Calu3 (cell line): Measurements from ENCODE around the gene FAM229A. TPM values are rescaled to one million over a fixed set of nuclear protein-coding genes. Genes with fewer than 3 reads are reported as not detected.

Experiments used
- BruUV-seq: library from RNA; stranded (reverse); fragments of 400-500 nt; replicated peaks from 2 replicates; lab custom pipeline; 2021; lab: Mats Ljungman, UMichigan
- CTCF ChIA-PET: fragments of 300-600 bp; sonication (Branson Sonifier 250); formaldehyde crosslinking; loops from one replicate; lab custom pipeline; 2022; ENCODE audit warnings: antibody characterized with exemption; lab: Charles Lee
- DNase-seq: peaks from one replicate; pipeline ENCODE4 v3.0.0; 2022
- H3K27ac Mint-ChIP-seq: one replicate; pipeline ENCODE4 v1.8.0; 2022; ENCODE audit warnings: mixed read lengths; ENCODE audit not compliant: unreplicated experiment
- H3K27me3 Mint-ChIP-seq: one replicate; pipeline ENCODE4 v1.8.0; 2022; ENCODE audit warnings: mixed read lengths; ENCODE audit not compliant: unreplicated experiment
- H3K36me3 Mint-ChIP-seq: one replicate; pipeline ENCODE4 v1.8.0; 2022; ENCODE audit warnings: mild to moderate bottlenecking, moderate library complexity, mixed read lengths; ENCODE audit not compliant: insufficient read depth, unreplicated experiment
- H3K4me1 Mint-ChIP-seq: one replicate; pipeline ENCODE4 v1.8.0; 2022; ENCODE audit warnings: mild to moderate bottlenecking, low read depth, mixed read lengths; ENCODE audit not compliant: unreplicated experiment
- H3K4me3 Mint-ChIP-seq: one replicate; pipeline ENCODE4 v1.8.0; 2022; ENCODE audit warnings: mild to moderate bottlenecking, low read depth, moderate library complexity, mixed read lengths; ENCODE audit not compliant: unreplicated experiment
- H3K9me3 Mint-ChIP-seq: one replicate; pipeline ENCODE4 v1.8.0; 2022; ENCODE audit warnings: low read depth, mixed read lengths; ENCODE audit not compliant: unreplicated experiment
- intact Hi-C: fragments of 100-400 bp; cut with micrococcal nuclease; formaldehyde crosslinking; loops from one replicate; pipeline ENCODE4 v1.10.0; 2022; ENCODE audit not compliant: unreplicated experiment
- total RNA-seq: library from RNA; stranded (reverse); gene quantifications from 2 replicates; pipeline ENCODE4 v1.2.3, GENCODE V29; 2022
- TF ChIP-seq, protein P1 (sequence below): fragments of 200-600 bp; IDR thresholded peaks from one replicate; pipeline ENCODE4 v1.8.0; 2022; ENCODE audit warnings: antibody characterized with exemption; ENCODE audit not compliant: unreplicated experiment

FAM229A gene
- total RNA-seq, 1 experiment from 2014 or later, result 7.3 TPM

DNA sequence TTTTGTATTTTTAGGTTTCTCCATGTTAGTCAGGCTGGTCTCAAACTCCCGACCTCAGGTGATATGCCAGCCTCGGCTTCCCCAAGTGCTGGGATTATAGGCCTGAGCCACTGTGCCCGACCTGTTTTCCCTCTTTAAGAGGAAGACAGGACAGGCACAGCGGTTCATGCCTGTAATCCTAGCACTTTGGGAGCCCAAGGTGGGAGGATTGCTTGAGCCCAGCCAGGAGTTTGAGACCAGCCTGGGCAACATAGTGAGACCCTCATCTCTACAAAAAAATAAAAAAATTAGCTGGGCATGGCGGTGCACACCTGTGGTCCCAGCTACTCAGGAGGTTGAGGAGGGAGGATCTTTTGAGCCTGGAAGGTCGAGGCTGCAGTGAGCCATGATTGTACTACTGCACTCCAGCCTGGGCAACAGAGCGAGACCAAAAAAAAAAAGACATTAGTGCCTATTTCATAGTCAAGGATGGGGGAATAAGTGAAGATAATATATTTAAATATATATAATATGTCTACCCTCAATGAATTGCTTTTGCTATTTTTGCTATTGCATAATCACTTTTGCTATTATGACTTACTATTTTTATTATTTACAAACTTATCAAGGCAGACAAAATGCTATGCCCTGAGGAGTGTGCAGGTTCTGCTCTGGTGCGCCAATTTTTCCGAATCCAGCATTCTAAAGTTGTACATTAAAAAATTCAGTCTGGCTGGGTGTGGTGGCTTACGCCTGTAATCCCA is 44.0 kb downstream of the FAM229A start:
- Mint-ChIP-seq H3K27me3 (no peaks in the 10 kb centered on the region), H3K9me3 (no peaks in the 10 kb centered on the region), H3K4me1 (peaks cover 37% of the 10 kb centered on the region), H3K4me3 (no peak overlapping the region), H3K36me3 (peaks cover 39% of the 10 kb centered on the region), H3K27ac (no peak overlapping the region)
- no peak for DNase-seq
- TF ChIP-seq, protein P1, sequence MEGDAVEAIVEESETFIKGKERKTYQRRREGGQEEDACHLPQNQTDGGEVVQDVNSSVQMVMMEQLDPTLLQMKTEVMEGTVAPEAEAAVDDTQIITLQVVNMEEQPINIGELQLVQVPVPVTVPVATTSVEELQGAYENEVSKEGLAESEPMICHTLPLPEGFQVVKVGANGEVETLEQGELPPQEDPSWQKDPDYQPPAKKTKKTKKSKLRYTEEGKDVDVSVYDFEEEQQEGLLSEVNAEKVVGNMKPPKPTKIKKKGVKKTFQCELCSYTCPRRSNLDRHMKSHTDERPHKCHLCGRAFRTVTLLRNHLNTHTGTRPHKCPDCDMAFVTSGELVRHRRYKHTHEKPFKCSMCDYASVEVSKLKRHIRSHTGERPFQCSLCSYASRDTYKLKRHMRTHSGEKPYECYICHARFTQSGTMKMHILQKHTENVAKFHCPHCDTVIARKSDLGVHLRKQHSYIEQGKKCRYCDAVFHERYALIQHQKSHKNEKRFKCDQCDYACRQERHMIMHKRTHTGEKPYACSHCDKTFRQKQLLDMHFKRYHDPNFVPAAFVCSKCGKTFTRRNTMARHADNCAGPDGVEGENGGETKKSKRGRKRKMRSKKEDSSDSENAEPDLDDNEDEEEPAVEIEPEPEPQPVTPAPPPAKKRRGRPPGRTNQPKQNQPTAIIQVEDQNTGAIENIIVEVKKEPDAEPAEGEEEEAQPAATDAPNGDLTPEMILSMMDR, result no peak
- no TSS peak for BruUV-seq
- intact Hi-C loops, result loop anchor here (5.0 kb wide), 1 partner anchor 76 kb away; no protein-coding TSS in a partner anchor
- CTCF ChIA-PET, result no interaction called here

DNA sequence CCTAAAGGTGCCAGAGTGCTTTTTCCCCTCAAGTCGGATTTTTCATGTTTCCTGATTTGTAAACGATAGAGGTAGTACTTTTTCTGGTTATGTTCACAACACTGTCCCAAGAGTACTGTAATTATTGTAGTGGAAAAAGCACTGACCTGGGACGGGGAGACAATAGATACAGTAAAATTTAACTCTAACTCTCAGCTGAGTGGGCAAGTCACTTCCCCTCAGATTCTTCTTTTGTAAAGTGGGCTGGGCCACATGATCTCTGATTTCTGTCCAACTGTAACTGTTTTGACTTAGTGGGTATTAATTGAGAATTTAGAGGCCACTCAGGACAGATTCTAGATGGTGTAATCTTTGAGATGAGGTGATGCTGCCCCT is 45.4 kb downstream of the FAM229A start:
- Mint-ChIP-seq H3K36me3 (peaks cover 39% of the 10 kb centered on the region), H3K4me1 (peaks cover 28% of the 10 kb centered on the region), H3K27ac (peak overlapping the region; percentile 18), H3K27me3 (no peaks in the 10 kb centered on the region), H3K4me3 (no peak overlapping the region), H3K9me3 (no peaks in the 10 kb centered on the region)
- intact Hi-C loops, result loop anchor here (1.0 to 5.0 kb wide), 2 partner anchors 75 to 102 kb away; no protein-coding TSS in a partner anchor
- BruUV-seq, result no TSS peak
- CTCF ChIA-PET, result interaction anchor here (0.9 to 1.3 kb wide), 3 partner anchors 76 to 101 kb away, joined by 3 to 13 read pairs (median 5); no protein-coding TSS in a partner anchor
- TF ChIP-seq, protein P1, result no peak
- no peak for DNase-seq

DNA sequence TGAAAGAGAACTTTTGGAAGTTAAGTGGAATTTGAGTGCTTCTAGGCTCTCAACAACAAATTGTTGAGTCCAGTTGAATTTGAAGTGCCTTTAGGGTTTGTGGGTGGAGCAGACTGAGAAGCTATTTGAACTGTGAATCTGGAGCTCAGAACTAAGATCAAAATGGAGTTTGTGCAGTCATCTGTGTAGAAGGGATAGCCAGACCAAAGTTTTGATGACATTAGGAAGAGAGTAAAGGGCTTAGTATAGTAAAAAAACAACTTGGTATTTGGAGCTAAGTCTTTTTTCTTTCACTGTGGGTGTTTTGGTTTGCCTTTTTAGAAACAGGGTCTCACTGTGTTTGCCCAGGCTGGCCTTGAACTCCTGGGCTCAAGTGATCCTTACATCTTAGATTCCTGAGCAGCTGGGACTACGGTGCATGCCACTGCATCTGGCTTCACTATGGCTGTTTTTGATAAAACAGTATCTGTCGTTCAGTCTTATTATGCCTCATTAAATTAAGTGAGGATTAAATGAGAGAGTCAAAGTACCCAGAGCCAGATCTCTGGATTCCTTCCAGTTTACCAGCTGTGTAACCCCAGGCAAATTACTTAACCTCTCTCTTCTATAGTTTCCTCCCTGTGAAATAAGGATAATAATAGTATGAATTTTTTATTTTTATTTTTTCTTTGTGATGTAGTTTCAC is 50.4 kb downstream of the FAM229A start:
- no peak for DNase-seq
- peaks cover 19% of the 10 kb centered on the region for H3K36me3 Mint-ChIP-seq
- no peaks in the 10 kb centered on the region for H3K27me3 Mint-ChIP-seq
- CTCF ChIA-PET, result interaction anchor here (1.4 kb wide), 1 partner anchor 10 kb away, joined by 4 read pairs; no protein-coding TSS in a partner anchor
- H3K4me1 Mint-ChIP-seq, result peaks cover 38% of the 10 kb centered on the region
- no peak overlapping the region for H3K27ac Mint-ChIP-seq
- TF ChIP-seq, protein P1, result no peak
- no TSS peak for BruUV-seq
- no peaks in the 10 kb centered on the region for H3K9me3 Mint-ChIP-seq
- intact Hi-C loops, result loop anchor here (1.0 kb wide), 1 partner anchor 48 kb away; no protein-coding TSS in a partner anchor
- no peak overlapping the region for H3K4me3 Mint-ChIP-seq

Other genes starting within 250 kb of the FAM229A start
- gene TXLNA, start 182.8 kb downstream of the FAM229A start, total RNA-seq, result 58.4 and 62.4 TPM in 2 replicates
- gene CCDC28B, start 161.9 kb downstream of the FAM229A start, total RNA-seq, result 7.1 and 8.2 TPM in 2 replicates
- gene IQCC, start 156.8 kb downstream of the FAM229A start, total RNA-seq, result 6.6 and 7.6 TPM in 2 replicates
- not detected in 2 replicates for gene DCDC2B, start 153.4 kb downstream of the FAM229A start, total RNA-seq
- 31.6 and 35.5 TPM in 2 replicates for gene TMEM234, start 140.1 kb downstream of the FAM229A start, total RNA-seq
- gene EIF3I, start 140.1 kb downstream of the FAM229A start, total RNA-seq, result 178 and 186 TPM in 2 replicates
- gene FAM167B, start 115.3 kb downstream of the FAM229A start, total RNA-seq, result 1.5 and 1.8 TPM in 2 replicates
- gene LCK, start 111.2 kb downstream of the FAM229A start, total RNA-seq, result 0.66 and 0.88 TPM in 2 replicates
- 186 and 197 TPM in 2 replicates for gene HDAC1, start 70.4 kb downstream of the FAM229A start, total RNA-seq
- gene MARCKSL1, start 26.3 kb downstream of the FAM229A start, total RNA-seq, result 169 and 193 TPM in 2 replicates
- gene TSSK3, start 54 bp upstream of the FAM229A start, total RNA-seq, result 1.8 and 5.1 TPM in 2 replicates
- gene BSDC1, start 32.0 kb upstream of the FAM229A start, total RNA-seq, result 48.5 and 49.4 TPM in 2 replicates
- 0.32 and 0.35 TPM in 2 replicates for gene ZBTB8B, start 102.6 kb upstream of the FAM229A start, total RNA-seq
- gene ZBTB8A, start 176.9 kb upstream of the FAM229A start, total RNA-seq, result 4.3 and 4.7 TPM in 2 replicates